Activated CD4-positive, alpha-beta T cell treated with anti-CD3 and anti-CD28 coated beads, Interleukin-2, amount 50 U/mL, for 16 hours (primary cell): ENCODE measurements around the gene ABCC11.
A peak's percentile ranks its signal among the peaks of the same experiment; 100 is the strongest.

Experiments used
- DNase-seq: peaks from one replicate; pipeline ENCODE4 v3.0.0-alpha.2; 2020

The ABCC11 gene

GRCh38 chr16:48247311-48247710 is at the start of gene ABCC11:
Gene ABCC11 (minus strand): TSS chr16:48247539. CDS start chr16:48231921, 15,618 bp downstream.
- no peak for DNase-seq

DNA sequence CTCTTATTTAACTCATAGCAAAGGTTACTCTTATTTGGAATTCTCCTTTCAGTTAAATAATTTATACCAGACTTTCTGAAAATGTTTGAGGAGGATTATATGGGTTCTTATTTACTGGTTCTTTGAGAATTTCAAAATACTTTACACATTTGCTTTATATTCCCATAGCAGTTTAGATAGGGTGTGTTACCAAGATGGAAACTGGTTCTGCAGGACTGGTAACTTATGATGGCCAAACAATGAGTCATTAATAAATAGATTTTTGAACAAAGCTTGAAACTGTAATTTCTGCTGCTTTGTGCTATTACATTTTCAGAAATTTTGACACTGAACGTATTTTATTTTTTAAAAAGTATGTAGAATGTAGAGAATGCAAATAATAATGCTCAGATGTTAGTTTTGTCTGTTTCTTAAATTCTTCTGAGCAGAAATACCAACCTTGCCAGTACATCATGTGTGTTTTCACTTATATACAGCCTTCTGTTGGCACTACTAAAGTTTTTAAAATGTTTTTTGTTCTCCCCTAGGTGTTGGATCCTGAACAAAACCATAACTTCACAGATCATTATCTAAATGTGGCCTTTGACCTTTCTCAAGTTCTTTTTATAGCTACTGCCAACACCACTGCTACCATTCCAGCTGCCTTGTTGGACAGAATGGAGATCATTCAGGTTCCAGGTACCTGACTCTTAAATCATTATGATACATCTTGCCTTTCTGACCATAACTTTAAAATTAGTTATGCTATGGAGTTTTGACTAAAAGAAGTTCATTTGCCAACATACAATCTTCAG is 48.3 kb upstream of the ABCC11 start:
- DNase-seq, result no peak

- no peak for DNase-seq
Measured at GRCh38 chr16:48294724-48295123, 47.4 kb upstream of the ABCC11 start.

GRCh38 chr16:48292452-48292851 is 45.1 kb upstream of the ABCC11 start:
- no peak for DNase-seq

DNA sequence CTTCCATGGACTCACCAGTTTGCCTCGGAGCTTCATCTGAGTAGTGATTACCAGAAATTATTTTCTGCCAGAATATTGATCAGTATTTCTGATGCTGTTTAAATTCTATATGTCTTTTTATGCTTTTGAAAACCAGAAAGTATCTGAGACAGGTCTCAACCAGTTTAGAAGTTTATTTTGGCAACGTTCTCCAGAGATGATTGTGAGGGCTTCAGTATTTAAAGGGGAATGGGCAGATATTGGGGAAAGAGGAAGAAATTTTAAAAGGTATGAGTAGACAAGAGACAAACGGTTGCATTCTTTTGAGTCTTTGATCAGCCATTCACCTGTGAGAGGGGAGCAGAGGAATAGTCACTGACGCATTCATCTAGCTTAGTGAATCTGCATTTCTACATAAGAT is 44.4 kb upstream of the ABCC11 start:
- DNase-seq, result no peak

DNA sequence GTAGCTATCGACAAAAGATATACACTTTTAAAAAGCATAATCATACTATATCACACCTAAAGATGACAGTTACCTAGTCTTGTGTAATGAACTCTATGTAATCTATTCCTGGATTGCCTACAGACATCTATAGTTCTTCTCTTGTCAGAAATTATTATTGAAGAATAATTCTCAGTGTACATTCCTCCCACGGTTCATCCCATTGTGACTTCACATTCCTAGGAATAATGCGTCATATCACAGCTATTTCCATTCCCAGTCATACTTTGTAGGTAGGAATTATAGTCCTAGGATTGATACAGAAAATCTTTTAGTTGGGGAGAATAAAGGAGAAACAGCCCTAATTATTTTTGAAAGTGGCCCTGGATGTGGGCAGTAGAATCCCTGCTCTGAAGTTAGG is 44.0 kb upstream of the ABCC11 start:
- no peak for DNase-seq

- DNase-seq, result no peak
Measured at GRCh38 chr16:48287239-48287638, 39.9 kb upstream of the ABCC11 start.

DNA sequence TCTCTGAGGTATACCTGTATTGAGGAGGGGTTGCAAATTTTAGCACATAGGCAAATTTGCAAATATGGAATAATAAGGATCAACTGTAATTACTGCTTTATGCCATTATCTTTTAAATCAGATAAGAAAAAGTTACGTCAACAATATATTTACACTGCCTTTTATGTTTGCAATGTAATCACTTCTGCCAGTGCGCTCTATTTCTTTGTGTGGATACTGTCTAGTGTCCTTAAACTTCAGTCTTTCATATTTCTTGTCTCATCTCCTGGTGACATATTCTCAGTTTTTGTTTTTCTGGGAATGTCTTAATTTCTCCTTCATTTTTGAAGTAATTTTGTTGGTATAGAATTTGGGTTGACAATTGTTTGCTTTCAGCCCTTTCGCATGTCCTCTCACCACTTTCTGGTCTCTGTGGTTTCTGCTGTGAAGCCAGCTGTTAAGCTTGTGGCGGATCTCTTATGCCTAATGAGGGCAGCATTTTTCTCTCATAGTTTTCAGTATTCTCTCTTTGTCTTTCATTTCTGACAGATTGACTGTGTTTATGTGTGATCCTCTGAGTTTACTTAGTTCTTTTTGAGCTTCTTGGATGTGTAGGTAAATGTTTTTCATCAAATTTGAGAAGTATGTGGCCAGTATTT is 37.6 kb upstream of the ABCC11 start:
- DNase-seq, result no peak

DNA sequence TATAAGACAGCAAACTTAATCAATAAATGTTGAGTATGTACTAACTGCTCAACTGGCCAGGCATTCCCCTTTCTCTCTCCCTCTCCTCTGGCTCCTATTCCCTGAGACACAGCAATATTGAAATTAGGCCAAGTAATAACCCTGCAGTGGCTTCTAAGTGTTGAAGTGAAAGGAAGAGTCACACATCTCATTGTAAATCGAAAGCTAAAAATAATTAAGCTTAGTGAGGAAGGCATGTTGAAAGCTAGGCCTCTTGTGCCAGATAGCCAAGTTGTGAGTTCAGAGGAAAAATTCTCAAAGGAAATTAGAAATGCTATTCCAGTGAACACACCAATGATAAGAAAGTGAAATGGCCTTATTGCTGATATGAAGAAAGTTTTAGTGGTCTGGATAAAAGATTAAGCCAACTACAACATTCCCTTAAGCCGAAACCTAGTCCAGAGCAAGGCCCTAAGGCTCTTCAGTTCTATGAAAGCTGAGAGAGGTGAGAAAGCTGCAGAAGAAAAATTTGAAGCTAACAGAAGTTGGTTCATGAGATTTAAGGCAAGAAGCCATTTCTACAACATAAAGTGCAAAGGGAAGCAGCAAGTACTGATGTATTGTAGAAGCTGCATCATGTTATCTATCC is 35.4 kb upstream of the ABCC11 start:
- no peak for DNase-seq

- peak; percentile 5 for DNase-seq
Measured at GRCh38 chr16:48280546-48280945, 33.2 kb upstream of the ABCC11 start.

DNA sequence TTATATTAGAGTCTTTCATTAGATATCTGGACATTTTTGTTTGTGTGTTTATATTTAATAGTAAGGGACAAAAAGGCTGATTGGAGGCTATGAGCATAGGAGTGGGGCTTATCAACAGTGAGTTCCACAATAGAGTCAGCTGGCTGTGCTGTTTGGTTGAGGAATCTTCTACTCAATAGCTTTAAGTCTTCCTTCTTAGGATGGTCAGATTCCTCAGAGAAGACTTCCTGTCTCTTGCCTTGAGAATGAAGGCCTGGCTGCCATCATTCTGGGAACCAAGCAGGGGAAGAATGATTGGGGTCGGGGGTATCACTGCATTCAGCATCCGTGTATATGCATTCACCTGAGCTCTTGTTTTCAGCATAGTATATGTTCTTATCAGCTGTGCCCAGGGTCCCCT is 31.9 kb upstream of the ABCC11 start:
- DNase-seq, result no peak

GRCh38 chr16:48277158-48277557 is 29.8 kb upstream of the ABCC11 start:
- DNase-seq, result no peak

- no peak for DNase-seq
Measured at GRCh38 chr16:48276102-48276501, 28.8 kb upstream of the ABCC11 start.

GRCh38 chr16:48274476-48274875 is 27.1 kb upstream of the ABCC11 start:
- no peak for DNase-seq

GRCh38 chr16:48272837-48273421 is 25.6 kb upstream of the ABCC11 start:
- no peak for DNase-seq

DNA sequence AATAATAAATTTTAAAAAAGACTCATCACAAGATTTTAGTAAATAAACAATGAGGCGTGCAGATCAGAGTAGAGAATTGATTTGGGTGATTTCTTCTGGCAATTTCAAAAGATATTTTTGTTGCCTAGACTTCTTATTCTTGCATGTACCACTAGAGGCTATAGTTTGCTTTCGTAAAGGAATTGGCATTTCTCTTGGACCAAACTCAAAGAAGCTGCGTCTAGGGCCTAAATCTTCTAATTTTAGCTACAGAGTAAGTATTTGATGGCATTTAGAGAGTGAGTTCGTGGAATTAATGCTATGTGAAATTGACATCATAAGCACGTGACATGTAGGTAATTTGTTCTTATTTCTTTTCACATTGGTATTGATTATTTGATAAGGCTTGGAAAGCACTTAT is 24.4 kb upstream of the ABCC11 start:
- DNase-seq, result no peak

DNA sequence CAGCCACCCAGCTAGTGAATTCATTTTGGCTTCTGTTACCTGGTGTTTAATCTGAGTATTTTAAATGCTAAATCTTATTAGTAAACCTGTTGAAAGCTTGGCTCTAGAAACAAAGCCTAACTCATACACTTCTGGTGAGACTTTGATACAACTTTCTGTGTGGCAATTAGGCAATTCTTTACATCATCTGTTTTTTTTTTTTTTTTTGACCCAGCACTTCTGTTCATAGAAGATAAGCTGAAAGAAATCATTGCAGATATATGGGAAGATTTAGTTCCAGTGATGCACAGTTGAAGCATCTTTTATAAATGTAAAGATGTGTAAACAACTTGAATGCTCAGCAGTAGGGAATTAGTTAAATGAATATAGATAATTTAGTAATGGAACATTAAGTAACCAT is 21.7 kb upstream of the ABCC11 start:
- DNase-seq, result no peak

GRCh38 chr16:48262631-48263030 is 15.3 kb upstream of the ABCC11 start:
- DNase-seq, result no peak

- no peak for DNase-seq
Measured at GRCh38 chr16:48261569-48261968, 14.2 kb upstream of the ABCC11 start.

DNA sequence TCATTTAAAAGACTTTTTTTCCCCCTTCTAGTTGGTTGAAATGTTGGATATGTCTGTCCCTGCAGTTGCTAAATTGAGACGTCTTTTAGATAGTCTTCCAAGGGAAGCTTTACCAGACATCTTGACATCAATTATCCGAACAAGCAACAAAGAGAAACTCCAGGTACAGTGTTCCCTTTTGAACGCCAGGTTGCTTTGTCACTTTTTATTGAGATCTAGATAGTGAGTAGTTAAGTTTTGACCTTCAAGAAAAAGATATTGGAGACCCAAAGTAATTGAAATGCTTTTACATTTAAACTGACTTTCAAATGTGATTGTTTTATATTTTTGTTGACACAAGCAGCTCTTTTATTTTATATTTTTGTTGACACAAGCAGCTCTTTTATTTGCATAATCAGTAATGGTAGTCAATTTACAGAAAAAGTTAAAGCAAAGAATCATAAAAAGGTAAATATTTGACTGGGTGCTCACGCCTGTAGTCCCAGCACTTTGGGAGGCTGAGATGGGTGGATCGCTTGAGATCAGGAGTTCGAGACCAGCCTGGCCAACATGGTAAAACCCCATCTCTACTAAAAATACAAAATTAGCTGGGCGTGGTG is 9.3 kb upstream of the ABCC11 start:
- DNase-seq, result no peak

DNA sequence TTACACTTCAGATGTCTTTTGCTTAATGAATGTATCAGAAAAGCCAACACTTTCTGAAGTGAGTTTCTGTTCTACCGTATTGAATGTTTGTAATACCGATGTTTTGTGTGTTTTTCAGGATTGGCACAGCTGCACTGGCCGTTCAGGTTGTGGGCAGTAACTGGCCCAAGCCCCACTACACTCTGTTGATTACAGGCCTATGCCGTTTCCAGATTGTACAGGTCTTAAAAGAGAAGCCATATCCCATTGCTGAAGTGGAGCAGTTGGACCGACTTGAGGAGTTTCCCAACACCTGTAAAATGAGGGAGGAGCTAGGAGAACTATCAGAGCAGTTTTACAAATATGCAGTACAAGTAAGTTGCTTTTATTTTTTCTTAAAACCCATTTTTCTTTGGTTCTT is 4.7 kb upstream of the ABCC11 start:
- no peak for DNase-seq

GRCh38 chr16:48250520-48251278 is 3.4 kb upstream of the ABCC11 start:
- DNase-seq, result no peak

- DNase-seq, result no peak
Measured at GRCh38 chr16:48246066-48246465, 1.3 kb downstream of the ABCC11 start.
